Panc1 (cell line): ENCODE data around the gene TFG. TPM values are rescaled to one million over a fixed set of nuclear protein-coding genes. Genes with fewer than 3 reads are reported as not detected.

ENCODE experiments used
- ATAC-seq: fragments of 200-7000 bp; cut with Tn5 transposase; 2 replicates; pipeline ENCODE4 v1.9.1; 2020; ENCODE audit warnings: mild to moderate bottlenecking, moderate library complexity
- BruUV-seq: library from RNA; stranded (reverse); fragments of 400-500 nt; replicated peaks from 2 replicates; lab custom pipeline; 2021; lab: Mats Ljungman, UMichigan
- CTCF ChIA-PET: fragments of 300-600 bp; sonication (Branson Sonifier 250); formaldehyde crosslinking; loops from one replicate; lab custom pipeline; 2022; ENCODE audit warnings: antibody characterized with exemption; lab: Charles Lee
- POLR2A ChIA-PET: fragments of 300-600 bp; sonication (Branson Sonifier 250); formaldehyde crosslinking; loops from one replicate; lab custom pipeline; 2022; ENCODE audit warnings: antibody characterized with exemption; lab: Charles Lee
- DNase-seq: peaks from one replicate; pipeline ENCODE4 v3.0.0-alpha.2; 2010; ENCODE audit warnings: low read depth, low spot score
- H3K27ac ChIP-seq: 2 replicates; pipeline ENCODE4 v1.5.1; 2011; ENCODE audit warnings: mild to moderate bottlenecking, low read length, inconsistent platforms
- H3K27me3 ChIP-seq: fragments of 200-500 bp; sonication (Bioruptor generic); 2 replicates; pipeline ENCODE4 v1.6.0; 2014; ENCODE audit warnings: low read length, inconsistent platforms; ENCODE audit not compliant: control insufficient read depth, insufficient read depth
- H3K36me3 ChIP-seq: fragments of 200-500 bp; sonication (Bioruptor generic); 2 replicates; pipeline ENCODE4 v1.5.1; 2014; ENCODE audit warnings: inconsistent platforms, mild to moderate bottlenecking, low read length, moderate library complexity; ENCODE audit not compliant: control insufficient read depth, insufficient read depth
- H3K4me1 ChIP-seq: 2 replicates; pipeline ENCODE4 v1.5.1; 2011; ENCODE audit warnings: inconsistent platforms, mild to moderate bottlenecking, low read length, moderate library complexity; ENCODE audit not compliant: control insufficient read depth, insufficient read depth
- H3K4me3 ChIP-seq, 2 experiments: 2 replicates each; pipeline ENCODE4 v1.5.1; 2011 to 2012; ENCODE audit warnings: low read depth in 2 of 2, low read length in 2 of 2, mild to moderate bottlenecking in 2 of 2, inconsistent platforms in 1 of 2, moderate library complexity in 1 of 2
- H3K9me3 ChIP-seq: fragments of 200-500 bp; sonication (Bioruptor generic); 2 replicates; pipeline ENCODE4 v1.5.1; 2014; ENCODE audit warnings: low read depth, mild to moderate bottlenecking, inconsistent platforms, low read length, moderate library complexity; ENCODE audit not compliant: control insufficient read depth, insufficient read depth
- POLR2AphosphoS5 ChIP-seq: IDR thresholded peaks from 2 replicates; pipeline ENCODE4 v1.6.1; 2012; ENCODE audit warnings: mild to moderate bottlenecking, low read depth, low read length, moderate library complexity
- SIN3A ChIP-seq: IDR thresholded peaks from 2 replicates; pipeline ENCODE4 v1.6.1; 2012; ENCODE audit warnings: low read depth, mild to moderate bottlenecking, low read length, moderate library complexity, borderline replicate concordance; ENCODE audit not compliant: insufficient read depth
- TCF7L2 ChIP-seq: IDR thresholded peaks from 2 replicates; pipeline ENCODE4 v1.6.1; 2011; ENCODE audit warnings: mild to moderate bottlenecking, low read depth, low read length, inconsistent platforms
- in situ Hi-C: cut with HindIII; loops from 2 replicates; pipeline ENCODE4 v1.10.0; 2016; ENCODE audit warnings: low sequenced_read_pairs, low pct_unique_long_range_greater_than_20kb
- intact Hi-C: fragments of 100-400 bp; cut with micrococcal nuclease; formaldehyde crosslinking; loops from one replicate; pipeline ENCODE4 v1.10.0; 2022; ENCODE audit not compliant: unreplicated experiment
- total RNA-seq: library from RNA; stranded (reverse); gene quantifications from one replicate; pipeline ENCODE4 v1.2.1, GENCODE V29; 2021; ENCODE audit not compliant: unreplicated experiment
- TF ChIP-seq, protein P1 (sequence below): fragments of 450-650 bp; IDR thresholded peaks from 2 replicates; pipeline ENCODE4 v1.5.1; 2017; ENCODE audit warnings: mild to moderate bottlenecking
- TF ChIP-seq, protein P2 (sequence below), 2 experiments: IDR thresholded peaks; 2 replicates each; pipeline ENCODE4 v1.6.1; 2011 to 2012; ENCODE audit warnings: low read depth in 2 of 2, control low read depth in 1 of 2, low read length in 1 of 2, mild to moderate bottlenecking in 1 of 2, moderate library complexity in 1 of 2; ENCODE audit not compliant: insufficient read depth in 1 of 2

The TFG gene
- total RNA-seq, 1 experiment from 2014 or later, result 159 TPM

DNA sequence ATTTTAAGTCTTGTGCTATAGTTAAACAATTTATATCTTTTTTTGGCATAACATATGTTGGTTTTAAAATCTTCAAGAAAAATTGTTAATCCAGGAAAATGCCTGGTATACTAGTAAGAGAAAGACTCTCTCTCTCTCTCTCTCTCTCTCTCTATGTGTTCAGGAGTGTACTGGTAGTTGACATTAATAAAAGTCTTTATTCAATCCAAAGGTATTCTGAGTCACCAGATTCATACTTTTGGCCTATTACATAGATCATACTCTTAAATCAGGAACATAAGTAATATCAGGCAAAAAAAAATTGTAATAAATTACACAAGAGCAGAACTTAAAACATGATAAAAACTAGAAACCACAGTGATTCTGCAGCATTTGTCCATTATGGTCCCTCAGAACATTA, 70.2 kb downstream of the TFG start:
- POLR2A ChIA-PET, result no interaction called here
- H3K27me3 ChIP-seq, result no peaks in the 10 kb centered on the region
- TF ChIP-seq, protein P1, sequence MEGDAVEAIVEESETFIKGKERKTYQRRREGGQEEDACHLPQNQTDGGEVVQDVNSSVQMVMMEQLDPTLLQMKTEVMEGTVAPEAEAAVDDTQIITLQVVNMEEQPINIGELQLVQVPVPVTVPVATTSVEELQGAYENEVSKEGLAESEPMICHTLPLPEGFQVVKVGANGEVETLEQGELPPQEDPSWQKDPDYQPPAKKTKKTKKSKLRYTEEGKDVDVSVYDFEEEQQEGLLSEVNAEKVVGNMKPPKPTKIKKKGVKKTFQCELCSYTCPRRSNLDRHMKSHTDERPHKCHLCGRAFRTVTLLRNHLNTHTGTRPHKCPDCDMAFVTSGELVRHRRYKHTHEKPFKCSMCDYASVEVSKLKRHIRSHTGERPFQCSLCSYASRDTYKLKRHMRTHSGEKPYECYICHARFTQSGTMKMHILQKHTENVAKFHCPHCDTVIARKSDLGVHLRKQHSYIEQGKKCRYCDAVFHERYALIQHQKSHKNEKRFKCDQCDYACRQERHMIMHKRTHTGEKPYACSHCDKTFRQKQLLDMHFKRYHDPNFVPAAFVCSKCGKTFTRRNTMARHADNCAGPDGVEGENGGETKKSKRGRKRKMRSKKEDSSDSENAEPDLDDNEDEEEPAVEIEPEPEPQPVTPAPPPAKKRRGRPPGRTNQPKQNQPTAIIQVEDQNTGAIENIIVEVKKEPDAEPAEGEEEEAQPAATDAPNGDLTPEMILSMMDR, result no peak
- TF ChIP-seq TCF7L2 (no peak), POLR2AphosphoS5 (no peak), SIN3A (no peak)
- TF ChIP-seq, protein P2, sequence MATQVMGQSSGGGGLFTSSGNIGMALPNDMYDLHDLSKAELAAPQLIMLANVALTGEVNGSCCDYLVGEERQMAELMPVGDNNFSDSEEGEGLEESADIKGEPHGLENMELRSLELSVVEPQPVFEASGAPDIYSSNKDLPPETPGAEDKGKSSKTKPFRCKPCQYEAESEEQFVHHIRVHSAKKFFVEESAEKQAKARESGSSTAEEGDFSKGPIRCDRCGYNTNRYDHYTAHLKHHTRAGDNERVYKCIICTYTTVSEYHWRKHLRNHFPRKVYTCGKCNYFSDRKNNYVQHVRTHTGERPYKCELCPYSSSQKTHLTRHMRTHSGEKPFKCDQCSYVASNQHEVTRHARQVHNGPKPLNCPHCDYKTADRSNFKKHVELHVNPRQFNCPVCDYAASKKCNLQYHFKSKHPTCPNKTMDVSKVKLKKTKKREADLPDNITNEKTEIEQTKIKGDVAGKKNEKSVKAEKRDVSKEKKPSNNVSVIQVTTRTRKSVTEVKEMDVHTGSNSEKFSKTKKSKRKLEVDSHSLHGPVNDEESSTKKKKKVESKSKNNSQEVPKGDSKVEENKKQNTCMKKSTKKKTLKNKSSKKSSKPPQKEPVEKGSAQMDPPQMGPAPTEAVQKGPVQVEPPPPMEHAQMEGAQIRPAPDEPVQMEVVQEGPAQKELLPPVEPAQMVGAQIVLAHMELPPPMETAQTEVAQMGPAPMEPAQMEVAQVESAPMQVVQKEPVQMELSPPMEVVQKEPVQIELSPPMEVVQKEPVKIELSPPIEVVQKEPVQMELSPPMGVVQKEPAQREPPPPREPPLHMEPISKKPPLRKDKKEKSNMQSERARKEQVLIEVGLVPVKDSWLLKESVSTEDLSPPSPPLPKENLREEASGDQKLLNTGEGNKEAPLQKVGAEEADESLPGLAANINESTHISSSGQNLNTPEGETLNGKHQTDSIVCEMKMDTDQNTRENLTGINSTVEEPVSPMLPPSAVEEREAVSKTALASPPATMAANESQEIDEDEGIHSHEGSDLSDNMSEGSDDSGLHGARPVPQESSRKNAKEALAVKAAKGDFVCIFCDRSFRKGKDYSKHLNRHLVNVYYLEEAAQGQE (IDR thresholded peaks at IDR 0.05; ENCODE audit: insufficient read depth in 1 of 2, low read depth in 2 of 2, low read length in 1 of 2), result no peak
- H3K9me3 ChIP-seq, result no peaks in the 10 kb centered on the region
- ATAC-seq (no peak), DNase-seq (no peak)
- H3K36me3 ChIP-seq, result no peaks in the 10 kb centered on the region
- H3K4me1 ChIP-seq, result no peaks in the 10 kb centered on the region
- in situ Hi-C loops, result no loop called here
- H3K27ac ChIP-seq, result no peak overlapping the region
- no TSS peak for BruUV-seq
- CTCF ChIA-PET, result no interaction called here
- H3K4me3 ChIP-seq, result no peak overlapping the region
- intact Hi-C loops, result no loop called here

DNA sequence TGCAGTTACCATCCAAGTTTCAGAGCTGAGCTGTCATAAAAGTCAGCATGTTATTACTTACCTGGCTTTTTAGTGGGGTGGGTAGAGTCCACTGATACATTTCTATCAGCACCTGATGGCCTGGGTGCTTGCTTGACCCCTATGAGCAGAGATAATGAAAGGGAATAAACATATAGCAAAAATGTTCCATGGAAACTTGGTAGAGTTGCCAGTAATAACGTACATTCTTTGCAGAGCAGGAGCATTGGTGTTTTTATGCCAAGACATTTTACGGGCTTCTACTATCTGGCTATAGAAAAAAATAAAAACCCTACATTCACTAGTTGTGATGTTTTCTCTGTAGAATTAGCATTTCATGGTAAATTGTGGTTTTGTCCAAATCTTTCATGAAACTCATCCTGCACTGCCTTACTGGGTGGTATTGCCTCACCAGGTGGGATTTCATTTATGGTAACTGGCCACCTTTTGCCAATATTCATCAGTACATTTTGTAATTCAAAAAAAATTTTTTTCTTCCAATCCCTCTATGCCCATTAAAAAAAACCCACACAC, 70.9 kb downstream of the TFG start:
- Histone ChIP-seq H3K4me1 (no peaks in the 10 kb centered on the region), H3K27ac (no peak overlapping the region), H3K36me3 (no peaks in the 10 kb centered on the region), H3K27me3 (no peaks in the 10 kb centered on the region), H3K4me3 (no peak overlapping the region), H3K9me3 (no peaks in the 10 kb centered on the region)
- ChIA-PET POLR2A (no interaction called here), CTCF (no interaction called here)
- TF ChIP-seq POLR2AphosphoS5 (no peak), TCF7L2 (no peak), SIN3A (no peak)
- TF ChIP-seq, protein P2 (IDR thresholded peaks at IDR 0.05; ENCODE audit: insufficient read depth in 1 of 2, low read depth in 2 of 2, low read length in 1 of 2), result no peak
- TF ChIP-seq, protein P1, result no peak
- no TSS peak for BruUV-seq
- no peak for ATAC-seq
- no peak for DNase-seq
- intact Hi-C loops, result no loop called here
- in situ Hi-C loops, result no loop called here
